Measurements from ENCODE around the gene TRABD. TPM values are rescaled to one million over a fixed set of nuclear protein-coding genes. Genes with fewer than 3 reads are reported as not detected.

Gene TRABD
- total and polyA plus RNA-seq, 2 donors from 2014 or later: 34.2 to 56.3 TPM

- no peaks in the 10 kb centered on the region for H3K9me3 ChIP-seq (ENCODE audit: control insufficient read depth in 2 of 3, insufficient read depth in 1 of 3, low read length in 3 of 3)
- no peak overlapping the region for H3K9ac ChIP-seq (ENCODE audit: low read length in 3 of 3)
- H3K4me1 ChIP-seq (ENCODE audit: control insufficient read depth in 2 of 3, insufficient read depth in 2 of 3, low read depth in 1 of 3, low read length in 3 of 3): peaks cover 0 to 4% (median 0%) of the 10 kb centered on the region in 3 donors
- intact Hi-C loops (cut with DNase I): no loop called here
- FAIRE-seq (no peak), DNase-seq (no peak)
- no peaks in the 10 kb centered on the region for H3K27me3 ChIP-seq (ENCODE audit: control insufficient read depth, insufficient read depth, low read length)
- peaks cover 10 to 35% (median 20%) of the 10 kb centered on the region in 3 donors for H3K36me3 ChIP-seq (ENCODE audit: control insufficient read depth in 2 of 3, insufficient read depth in 3 of 3, low read length in 3 of 3)
- no peak overlapping the region for H3K27ac ChIP-seq (ENCODE audit: low read depth in 2 of 2, low read length in 2 of 2)
- H3K4me3 ChIP-seq (ENCODE audit: low read length in 3 of 3): no peak overlapping the region
- TF ChIP-seq CTCF (IDR thresholded peaks at IDR 0.05; ENCODE audit: borderline replicate concordance, extremely low read depth, insufficient read depth): no peak
Observed at GRCh38 chr22:50216055-50216683, 30.5 kb downstream of the TRABD start.

- FAIRE-seq (no peak), DNase-seq (peak in 1 of 5 donors; percentile 79)
- intact Hi-C loops (cut with DNase I): no loop called here
- peaks cover 8 to 35% (median 19%) of the 10 kb centered on the region in 3 donors for H3K36me3 ChIP-seq (ENCODE audit: control insufficient read depth in 2 of 3, insufficient read depth in 3 of 3, low read length in 3 of 3)
- H3K4me1 ChIP-seq (ENCODE audit: control insufficient read depth in 2 of 3, insufficient read depth in 2 of 3, low read depth in 1 of 3, low read length in 3 of 3): peaks cover 0 to 4% (median 0%) of the 10 kb centered on the region in 3 donors
- TF ChIP-seq CTCF (IDR thresholded peaks at IDR 0.05; ENCODE audit: borderline replicate concordance, extremely low read depth, insufficient read depth): no peak
- no peak overlapping the region for H3K9ac ChIP-seq (ENCODE audit: low read length in 3 of 3)
- H3K27ac ChIP-seq (ENCODE audit: low read depth in 2 of 2, low read length in 2 of 2): no peak overlapping the region
- no peaks in the 10 kb centered on the region for H3K27me3 ChIP-seq (ENCODE audit: control insufficient read depth, insufficient read depth, low read length)
- H3K4me3 ChIP-seq (ENCODE audit: low read length in 3 of 3): no peak overlapping the region
- no peaks in the 10 kb centered on the region for H3K9me3 ChIP-seq (ENCODE audit: control insufficient read depth in 2 of 3, insufficient read depth in 1 of 3, low read length in 3 of 3)
Observed at GRCh38 chr22:50216684-50217520, 31.2 kb downstream of the TRABD start.

- FAIRE-seq: no peak
- H3K4me1 ChIP-seq (ENCODE audit: control insufficient read depth in 2 of 3, insufficient read depth in 2 of 3, low read depth in 1 of 3, low read length in 3 of 3): peaks cover 0 to 4% (median 0%) of the 10 kb centered on the region in 3 donors
- no peaks in the 10 kb centered on the region for H3K27me3 ChIP-seq (ENCODE audit: control insufficient read depth, insufficient read depth, low read length)
- H3K9me3 ChIP-seq (ENCODE audit: control insufficient read depth in 2 of 3, insufficient read depth in 1 of 3, low read length in 3 of 3): no peaks in the 10 kb centered on the region
- H3K9ac ChIP-seq (ENCODE audit: low read length in 3 of 3): no peak overlapping the region
- intact Hi-C loops (cut with DNase I): no loop called here
- no peak for DNase-seq
- H3K27ac ChIP-seq (ENCODE audit: low read depth in 2 of 2, low read length in 2 of 2): no peak overlapping the region
- H3K4me3 ChIP-seq (ENCODE audit: low read length in 3 of 3): no peak overlapping the region
- H3K36me3 ChIP-seq (ENCODE audit: control insufficient read depth in 2 of 3, insufficient read depth in 3 of 3, low read length in 3 of 3): peaks cover 5 to 35% (median 23%) of the 10 kb centered on the region in 3 donors
- no peak for TF ChIP-seq CTCF (IDR thresholded peaks at IDR 0.05; ENCODE audit: borderline replicate concordance, extremely low read depth, insufficient read depth)
Observed at GRCh38 chr22:50217543-50218152, 31.9 kb downstream of the TRABD start.

All from kidney (tissue), 14 donors.